Parathyroid adenoma (tissue), 2 donors: ENCODE results near the gene KHK.

Source experiments
- H2AFZ ChIP-seq: fragments of 300-600 bp; sonication (generic); one replicate; pipeline ENCODE4 v1.7.0; 2017; ENCODE audit warnings: antibody characterized with exemption, mild to moderate bottlenecking
- H3K27ac ChIP-seq: fragments of 300-600 bp; sonication (generic); one replicate; pipeline ENCODE4 v1.7.0; 2017
- H3K27me3 ChIP-seq: fragments of 300-600 bp; sonication (generic); one replicate; pipeline ENCODE4 v1.7.0; 2017; ENCODE audit warnings: low read length; ENCODE audit not compliant: control insufficient read depth, insufficient read depth
- H3K36me3 ChIP-seq: fragments of 300-600 bp; sonication (generic); one replicate; pipeline ENCODE4 v1.7.0; 2017; ENCODE audit warnings: low read length; ENCODE audit not compliant: control insufficient read depth, insufficient read depth
- H3K4me1 ChIP-seq: fragments of 300-600 bp; sonication (generic); one replicate; pipeline ENCODE4 v1.7.0; 2017; ENCODE audit warnings: control low read depth
- H3K4me2 ChIP-seq: fragments of 300-600 bp; sonication (generic); one replicate; pipeline ENCODE4 v1.7.0; 2017; ENCODE audit warnings: low read length
- H3K4me3 ChIP-seq: fragments of 300-600 bp; sonication (generic); one replicate; pipeline ENCODE4 v1.7.0; 2017; ENCODE audit warnings: low read depth, low read length
- H3K79me2 ChIP-seq: fragments of 300-600 bp; sonication (generic); one replicate; pipeline ENCODE4 v1.7.0; 2017; ENCODE audit warnings: control low read depth
- H3K9ac ChIP-seq: fragments of 300-600 bp; sonication (generic); one replicate; pipeline ENCODE4 v1.7.0; 2017; ENCODE audit warnings: mild to moderate bottlenecking
- H3K9me3 ChIP-seq: fragments of 300-600 bp; sonication (generic); one replicate; pipeline ENCODE4 v1.7.0; 2017; ENCODE audit warnings: low read length; ENCODE audit not compliant: control insufficient read depth
- CTCF ChIP-seq: fragments of 300-600 bp; sonication (generic); IDR thresholded peaks from one replicate; pipeline ENCODE4 v1.7.0; 2017; ENCODE audit warnings: antibody characterized with exemption, mild to moderate bottlenecking
- donor health status: primary hyperparathyroidism.

Gene KHK

DNA sequence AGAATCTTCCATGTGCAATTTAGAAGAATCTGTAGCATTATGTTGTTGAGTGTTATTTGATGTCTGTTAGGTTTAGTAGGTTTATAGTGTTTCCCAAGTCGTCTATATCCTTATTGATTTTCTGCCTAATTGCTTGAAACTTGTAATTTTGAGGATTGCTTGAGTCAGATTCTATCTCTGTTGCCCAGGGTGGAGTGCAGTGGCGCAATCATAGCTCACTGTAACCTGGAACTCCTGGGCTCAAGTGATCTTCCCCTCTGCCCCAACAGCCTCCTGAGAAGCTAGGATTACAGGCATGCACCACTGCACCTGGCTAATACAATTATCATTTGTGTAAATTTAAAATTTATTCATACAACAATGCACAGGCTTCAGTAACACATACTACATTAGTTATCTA is 59.1 kb downstream of the KHK start:
- no peak for TF ChIP-seq CTCF
- Histone ChIP-seq H3K27me3 (no peaks in the 10 kb centered on the region), H3K9me3 (no peaks in the 10 kb centered on the region), H3K36me3 (no peaks in the 10 kb centered on the region), H3K4me2 (no peak overlapping the region), H2AFZ (no peak overlapping the region), H3K27ac (no peak overlapping the region), H3K4me3 (no peak overlapping the region), H3K4me1 (no peaks in the 10 kb centered on the region), H3K79me2 (no peaks in the 10 kb centered on the region), H3K9ac (no peak overlapping the region)

GRCh38 chr2:27147935-27148334 is 61.4 kb downstream of the KHK start:
- Histone ChIP-seq H2AFZ (no peak overlapping the region), H3K4me1 (no peaks in the 10 kb centered on the region), H3K9ac (no peak overlapping the region), H3K9me3 (no peaks in the 10 kb centered on the region), H3K27me3 (no peaks in the 10 kb centered on the region), H3K79me2 (no peaks in the 10 kb centered on the region), H3K36me3 (no peaks in the 10 kb centered on the region), H3K4me2 (no peak overlapping the region), H3K27ac (no peak overlapping the region), H3K4me3 (no peak overlapping the region)
- no peak for TF ChIP-seq CTCF

DNA sequence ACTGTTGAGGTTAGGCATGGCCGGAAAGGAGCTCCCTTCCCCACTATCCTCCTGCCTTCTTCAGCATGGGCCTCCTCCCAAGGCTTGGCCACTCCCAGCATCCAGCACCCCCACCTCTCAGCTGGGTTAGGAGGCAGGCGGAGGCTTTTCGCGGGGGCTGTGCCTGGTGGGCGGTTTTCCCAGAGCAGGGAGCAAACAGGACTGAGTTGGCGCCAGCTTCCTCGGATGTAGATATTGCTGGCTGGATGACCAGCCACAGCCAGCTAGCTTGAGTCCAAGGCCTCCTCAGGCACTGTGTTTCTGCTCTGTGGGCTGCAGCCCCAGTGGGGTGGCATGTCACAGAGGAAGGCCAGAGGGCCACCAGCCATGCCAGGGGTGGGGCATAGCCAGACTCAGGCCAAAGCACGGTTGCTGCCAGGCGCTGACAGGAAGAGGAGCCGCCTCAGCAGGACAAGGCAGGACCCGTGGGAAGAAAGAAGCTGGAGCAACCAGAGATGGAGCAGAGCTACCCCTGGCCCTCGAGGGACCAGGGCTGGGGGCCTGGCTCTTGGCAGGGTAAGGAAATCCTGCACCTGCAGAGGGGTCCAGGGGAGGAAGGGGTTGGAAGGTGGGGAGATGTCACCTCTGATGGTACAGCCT is 62.3 kb downstream of the KHK start, which contains the start of gene TCF23:
TSS of gene TCF23 (plus strand) at position 204 of the 639 bp plus-strand sequence. CDS start at position 334, 130 bp downstream.
- no peak within 1 kb of the TSS for H3K4me3 ChIP-seq
- no peak for TF ChIP-seq CTCF

DNA sequence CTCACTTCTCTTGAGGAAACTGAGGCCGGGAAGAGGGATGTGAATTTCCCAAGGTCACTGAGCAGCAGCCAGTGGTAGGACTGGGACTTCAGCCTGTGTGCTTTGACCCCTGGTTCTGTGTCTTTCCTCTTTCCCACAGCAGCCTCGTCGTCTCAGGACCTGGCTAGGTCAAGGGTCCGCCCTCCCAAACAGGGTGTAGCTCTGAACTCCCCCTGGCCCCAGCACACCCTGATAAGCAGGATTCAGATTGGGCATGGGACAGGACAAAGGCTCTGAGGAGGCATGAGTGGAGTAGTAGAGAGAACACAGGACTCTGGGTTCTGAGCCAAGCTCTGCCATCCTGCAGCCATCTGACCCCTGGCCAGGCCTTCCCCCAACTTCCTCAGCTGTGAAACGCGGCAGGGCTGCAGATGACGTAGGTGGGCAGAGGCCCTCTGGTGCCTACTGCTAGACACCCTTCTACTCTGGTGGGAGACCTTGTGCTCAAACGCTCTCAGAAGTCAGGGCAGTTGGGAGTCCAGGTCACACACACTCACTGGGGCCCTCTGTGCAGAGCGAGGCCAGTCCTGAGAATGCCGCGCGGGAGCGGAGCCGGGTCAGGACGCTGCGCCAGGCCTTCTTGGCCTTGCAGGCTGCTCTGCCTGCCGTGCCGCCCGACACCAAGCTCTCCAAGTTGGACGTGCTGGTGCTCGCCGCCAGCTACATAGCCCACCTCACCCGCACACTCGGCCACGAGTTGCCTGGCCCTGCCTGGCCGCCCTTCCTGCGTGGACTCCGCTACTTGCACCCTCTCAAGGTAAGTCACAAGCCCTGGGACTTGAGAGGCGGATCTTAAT is 63.2 kb downstream of the KHK start:
- Histone ChIP-seq H3K79me2 (no peaks in the 10 kb centered on the region), H3K4me2 (no peak overlapping the region), H2AFZ (no peak overlapping the region), H3K4me1 (no peaks in the 10 kb centered on the region), H3K9ac (no peak overlapping the region), H3K27ac (no peak overlapping the region), H3K4me3 (no peak overlapping the region), H3K36me3 (no peaks in the 10 kb centered on the region), H3K27me3 (no peaks in the 10 kb centered on the region), H3K9me3 (no peaks in the 10 kb centered on the region)
- TF ChIP-seq CTCF = no peak

More for the DNA sequence above, 62.3 kb downstream of the KHK start, which contains the start of gene TCF23:
- Histone ChIP-seq H3K4me1 (no peaks in the 10 kb centered on the region), H3K27ac (no peak within 1 kb of the TSS), H3K36me3 (no peaks in the 10 kb centered on the region), H3K79me2 (no peaks in the 10 kb centered on the region), H3K27me3 (no peaks in the 10 kb centered on the region), H3K9me3 (no peaks in the 10 kb centered on the region), H2AFZ (no peak within 1 kb of the TSS), H3K4me2 (no peak within 1 kb of the TSS), H3K9ac (no peak within 1 kb of the TSS)
